Neuron (in vitro differentiated cells): ENCODE results near the gene CALHM5.

Source experiments
- H2AFZ ChIP-seq: one replicate; pipeline ENCODE4 v1.6.1; 2013; ENCODE audit warnings: low read depth, mild to moderate bottlenecking, inconsistent platforms, low read length, moderate library complexity
- H3K27me3 ChIP-seq: one replicate; pipeline ENCODE4 v1.6.1; 2013; ENCODE audit warnings: low read length; ENCODE audit not compliant: insufficient read depth
- H3K36me3 ChIP-seq: one replicate; pipeline ENCODE4 v1.6.1; 2013; ENCODE audit warnings: low read length; ENCODE audit not compliant: insufficient read depth
- H3K4me1 ChIP-seq: one replicate; pipeline ENCODE4 v1.6.1; 2013; ENCODE audit warnings: low read length; ENCODE audit not compliant: insufficient read depth
- H3K4me3 ChIP-seq: 2 replicates; pipeline ENCODE4 v1.5.1; 2013; ENCODE audit warnings: mild to moderate bottlenecking, low read length, moderate library complexity
- H3K9me3 ChIP-seq: one replicate; pipeline ENCODE4 v1.6.1; 2013; ENCODE audit warnings: low read length

The CALHM5 gene

GRCh38 chr6:116514111-116514510, 2.7 kb downstream of the CALHM5 start:
- Histone ChIP-seq H2AFZ (no peak overlapping the region), H3K36me3 (peaks cover 14% of the 10 kb centered on the region), H3K9me3 (peaks cover 3% of the 10 kb centered on the region), H3K27me3 (no peaks in the 10 kb centered on the region), H3K4me1 (peaks cover 22% of the 10 kb centered on the region), H3K4me3 (no peak overlapping the region)

- Histone ChIP-seq H3K9me3 (peaks cover 3% of the 10 kb centered on the region), H3K4me1 (peaks cover 22% of the 10 kb centered on the region), H3K27me3 (no peaks in the 10 kb centered on the region), H3K36me3 (peaks cover 14% of the 10 kb centered on the region), H2AFZ (no peak overlapping the region), H3K4me3 (no peak overlapping the region)
Measured at GRCh38 chr6:116515141-116515540, 3.7 kb downstream of the CALHM5 start.

- H2AFZ ChIP-seq, result no peak overlapping the region
- H3K27me3 ChIP-seq, result no peaks in the 10 kb centered on the region
- peaks cover 3% of the 10 kb centered on the region for H3K9me3 ChIP-seq
- H3K4me1 ChIP-seq, result peaks cover 10% of the 10 kb centered on the region
- H3K4me3 ChIP-seq, result no peak overlapping the region
- H3K36me3 ChIP-seq, result peaks cover 14% of the 10 kb centered on the region
Measured at GRCh38 chr6:116518621-116519368, 7.4 kb downstream of the CALHM5 start.

- Histone ChIP-seq H3K4me3 (no peak overlapping the region), H3K27me3 (no peaks in the 10 kb centered on the region), H3K9me3 (no peaks in the 10 kb centered on the region), H3K36me3 (no peaks in the 10 kb centered on the region), H2AFZ (no peak overlapping the region), H3K4me1 (no peaks in the 10 kb centered on the region)
Measured at GRCh38 chr6:116522896-116523295, 11.5 kb downstream of the CALHM5 start.

- H3K36me3 ChIP-seq, result no peaks in the 10 kb centered on the region
- H3K4me1 ChIP-seq, result no peaks in the 10 kb centered on the region
- no peaks in the 10 kb centered on the region for H3K27me3 ChIP-seq
- H3K9me3 ChIP-seq, result no peaks in the 10 kb centered on the region
- no peak overlapping the region for H3K4me3 ChIP-seq
- no peak overlapping the region for H2AFZ ChIP-seq
Measured at GRCh38 chr6:116524236-116524635, 12.8 kb downstream of the CALHM5 start.

GRCh38 chr6:116528133-116528532, 16.7 kb downstream of the CALHM5 start:
- Histone ChIP-seq H3K9me3 (no peaks in the 10 kb centered on the region), H3K36me3 (no peaks in the 10 kb centered on the region), H3K4me1 (peaks cover 14% of the 10 kb centered on the region), H2AFZ (no peak overlapping the region), H3K27me3 (no peaks in the 10 kb centered on the region), H3K4me3 (no peak overlapping the region)

GRCh38 chr6:116528780-116529179, 17.3 kb downstream of the CALHM5 start:
- Histone ChIP-seq H3K36me3 (no peaks in the 10 kb centered on the region), H2AFZ (no peak overlapping the region), H3K27me3 (no peaks in the 10 kb centered on the region), H3K9me3 (no peaks in the 10 kb centered on the region), H3K4me3 (no peak overlapping the region), H3K4me1 (peaks cover 14% of the 10 kb centered on the region)

GRCh38 chr6:116529466-116530290, 18.2 kb downstream of the CALHM5 start:
- Histone ChIP-seq H3K36me3 (no peaks in the 10 kb centered on the region), H3K4me1 (peaks cover 14% of the 10 kb centered on the region), H3K4me3 (no peak overlapping the region), H2AFZ (no peak overlapping the region), H3K27me3 (no peaks in the 10 kb centered on the region), H3K9me3 (no peaks in the 10 kb centered on the region)

- H3K27me3 ChIP-seq, result no peaks in the 10 kb centered on the region
- no peaks in the 10 kb centered on the region for H3K9me3 ChIP-seq
- H3K4me1 ChIP-seq, result peaks cover 14% of the 10 kb centered on the region
- H3K4me3 ChIP-seq, result no peak overlapping the region
- H3K36me3 ChIP-seq, result no peaks in the 10 kb centered on the region
- no peak overlapping the region for H2AFZ ChIP-seq
Measured at GRCh38 chr6:116530436-116530835, 19.0 kb downstream of the CALHM5 start.

- Histone ChIP-seq H3K4me1 (peaks cover 14% of the 10 kb centered on the region), H3K9me3 (no peaks in the 10 kb centered on the region), H3K27me3 (no peaks in the 10 kb centered on the region), H2AFZ (no peak overlapping the region), H3K4me3 (no peak overlapping the region), H3K36me3 (no peaks in the 10 kb centered on the region)
Measured at GRCh38 chr6:116531675-116532570, 20.5 kb downstream of the CALHM5 start.

- Histone ChIP-seq H3K27me3 (no peaks in the 10 kb centered on the region), H3K4me1 (peaks cover 14% of the 10 kb centered on the region), H3K36me3 (no peaks in the 10 kb centered on the region)
Measured at GRCh38 chr6:116533233-116533957, 22.0 kb downstream of the CALHM5 start.

GRCh38 chr6:116535109-116535508, 23.7 kb downstream of the CALHM5 start:
- no peaks in the 10 kb centered on the region for H3K36me3 ChIP-seq
- H3K9me3 ChIP-seq, result no peaks in the 10 kb centered on the region
- H2AFZ ChIP-seq, result no peak overlapping the region
- no peaks in the 10 kb centered on the region for H3K27me3 ChIP-seq
- H3K4me3 ChIP-seq, result no peak overlapping the region
- H3K4me1 ChIP-seq, result peaks cover 8% of the 10 kb centered on the region

More at GRCh38 chr6:116533233-116533957, 22.0 kb downstream of the CALHM5 start:
- H3K9me3 ChIP-seq, result no peaks in the 10 kb centered on the region
- H3K4me3 ChIP-seq, result no peak overlapping the region
- H2AFZ ChIP-seq, result peak overlapping the region; percentile 8
